ENCODE measurements around the gene PTPRD.

The PTPRD gene

GRCh38 chr9:8750639-8751051, 1862.2 kb downstream of the PTPRD start:
- in situ Hi-C loops (cut with MboI; ENCODE audit: low sequenced_read_pairs, unreplicated experiment), result no loop called here
- TF ChIP-seq, protein P1, sequence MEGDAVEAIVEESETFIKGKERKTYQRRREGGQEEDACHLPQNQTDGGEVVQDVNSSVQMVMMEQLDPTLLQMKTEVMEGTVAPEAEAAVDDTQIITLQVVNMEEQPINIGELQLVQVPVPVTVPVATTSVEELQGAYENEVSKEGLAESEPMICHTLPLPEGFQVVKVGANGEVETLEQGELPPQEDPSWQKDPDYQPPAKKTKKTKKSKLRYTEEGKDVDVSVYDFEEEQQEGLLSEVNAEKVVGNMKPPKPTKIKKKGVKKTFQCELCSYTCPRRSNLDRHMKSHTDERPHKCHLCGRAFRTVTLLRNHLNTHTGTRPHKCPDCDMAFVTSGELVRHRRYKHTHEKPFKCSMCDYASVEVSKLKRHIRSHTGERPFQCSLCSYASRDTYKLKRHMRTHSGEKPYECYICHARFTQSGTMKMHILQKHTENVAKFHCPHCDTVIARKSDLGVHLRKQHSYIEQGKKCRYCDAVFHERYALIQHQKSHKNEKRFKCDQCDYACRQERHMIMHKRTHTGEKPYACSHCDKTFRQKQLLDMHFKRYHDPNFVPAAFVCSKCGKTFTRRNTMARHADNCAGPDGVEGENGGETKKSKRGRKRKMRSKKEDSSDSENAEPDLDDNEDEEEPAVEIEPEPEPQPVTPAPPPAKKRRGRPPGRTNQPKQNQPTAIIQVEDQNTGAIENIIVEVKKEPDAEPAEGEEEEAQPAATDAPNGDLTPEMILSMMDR (IDR thresholded peaks at IDR 0.05; ENCODE audit: borderline replicate concordance, control extremely low read depth, extremely low read depth, insufficient read depth, missing control alignments), result no peak
- DNase-seq (ENCODE audit: low spot score), result no peak

DNA sequence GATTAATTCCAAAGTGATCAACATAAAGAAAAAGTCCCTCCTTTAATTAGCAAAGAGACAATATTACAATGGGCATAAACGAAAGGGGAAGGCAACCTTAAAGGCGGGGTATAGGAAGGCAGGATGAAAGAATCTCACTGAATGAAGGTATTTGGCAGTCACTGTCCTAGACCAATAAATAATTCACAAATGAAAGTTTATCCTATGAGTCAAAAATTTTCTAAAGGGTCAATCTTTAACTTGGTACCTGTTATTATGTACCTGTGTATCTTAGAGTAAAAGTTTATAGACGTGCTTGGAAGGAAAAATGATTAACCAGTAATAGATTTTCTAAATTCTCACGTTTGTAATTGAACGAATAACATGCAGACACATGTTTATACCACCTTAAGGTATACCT, 1867.5 kb downstream of the PTPRD start:
- in situ Hi-C loops (cut with MboI; ENCODE audit: low sequenced_read_pairs, unreplicated experiment), result no loop called here
- no peak for DNase-seq (ENCODE audit: low spot score)
- TF ChIP-seq, protein P1 (IDR thresholded peaks at IDR 0.05; ENCODE audit: borderline replicate concordance, control extremely low read depth, extremely low read depth, insufficient read depth, missing control alignments), result no peak

DNA sequence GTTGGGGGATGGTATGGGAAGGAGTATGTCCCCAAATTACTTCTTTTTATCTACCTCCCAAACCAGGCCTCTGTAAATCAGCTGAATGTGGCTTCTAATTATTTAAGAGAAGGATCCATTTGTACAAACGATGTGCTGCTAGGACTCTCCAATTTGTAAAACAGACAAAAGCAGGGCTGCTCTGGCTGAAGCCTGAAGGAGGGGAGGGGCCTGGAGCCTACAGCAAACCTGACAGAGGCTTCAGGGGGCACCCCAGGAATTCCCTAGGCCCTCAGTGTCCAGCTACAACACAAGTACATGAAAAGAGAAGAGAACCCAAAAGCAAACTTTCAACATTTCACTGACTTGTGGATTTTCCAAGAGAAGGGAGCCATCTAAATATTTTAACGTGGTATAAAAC, 1873.9 kb downstream of the PTPRD start:
- in situ Hi-C loops (cut with MboI; ENCODE audit: low sequenced_read_pairs, unreplicated experiment), result no loop called here
- DNase-seq (ENCODE audit: low spot score), result no peak
- TF ChIP-seq, protein P1 (IDR thresholded peaks at IDR 0.05; ENCODE audit: borderline replicate concordance, control extremely low read depth, extremely low read depth, insufficient read depth, missing control alignments), result no peak

DNA sequence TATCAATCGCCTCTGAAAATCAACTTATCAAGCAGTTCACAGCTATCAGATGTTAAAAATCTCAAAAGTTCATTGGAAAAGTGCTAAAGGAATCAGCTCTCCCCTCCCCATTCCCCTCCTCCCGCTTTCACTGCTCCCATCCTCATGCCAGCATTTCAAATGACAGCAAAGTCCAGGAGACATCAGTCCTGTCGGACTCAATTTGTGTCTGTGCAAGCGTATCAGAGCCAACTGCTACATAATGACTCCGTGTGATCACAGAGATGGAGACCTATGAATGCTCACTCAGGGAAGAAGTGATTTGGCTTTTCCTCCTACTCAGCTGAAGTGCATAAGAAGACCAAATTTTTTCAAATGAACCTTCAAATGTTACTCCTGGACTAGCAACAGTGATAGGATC, 1876.0 kb downstream of the PTPRD start:
- DNase-seq (ENCODE audit: low spot score), result no peak
- in situ Hi-C loops (cut with MboI; ENCODE audit: low sequenced_read_pairs, unreplicated experiment), result no loop called here
- TF ChIP-seq, protein P1 (IDR thresholded peaks at IDR 0.05; ENCODE audit: borderline replicate concordance, control extremely low read depth, extremely low read depth, insufficient read depth, missing control alignments), result no peak

- TF ChIP-seq, protein P1 (IDR thresholded peaks at IDR 0.05; ENCODE audit: borderline replicate concordance, control extremely low read depth, extremely low read depth, insufficient read depth, missing control alignments), result no peak
- in situ Hi-C loops (cut with MboI; ENCODE audit: low sequenced_read_pairs, unreplicated experiment), result no loop called here
- no peak for DNase-seq (ENCODE audit: low spot score)
These were observed 1878.0 kb downstream of the PTPRD start for GRCh38 chr9:8734760-8735159.

DNA sequence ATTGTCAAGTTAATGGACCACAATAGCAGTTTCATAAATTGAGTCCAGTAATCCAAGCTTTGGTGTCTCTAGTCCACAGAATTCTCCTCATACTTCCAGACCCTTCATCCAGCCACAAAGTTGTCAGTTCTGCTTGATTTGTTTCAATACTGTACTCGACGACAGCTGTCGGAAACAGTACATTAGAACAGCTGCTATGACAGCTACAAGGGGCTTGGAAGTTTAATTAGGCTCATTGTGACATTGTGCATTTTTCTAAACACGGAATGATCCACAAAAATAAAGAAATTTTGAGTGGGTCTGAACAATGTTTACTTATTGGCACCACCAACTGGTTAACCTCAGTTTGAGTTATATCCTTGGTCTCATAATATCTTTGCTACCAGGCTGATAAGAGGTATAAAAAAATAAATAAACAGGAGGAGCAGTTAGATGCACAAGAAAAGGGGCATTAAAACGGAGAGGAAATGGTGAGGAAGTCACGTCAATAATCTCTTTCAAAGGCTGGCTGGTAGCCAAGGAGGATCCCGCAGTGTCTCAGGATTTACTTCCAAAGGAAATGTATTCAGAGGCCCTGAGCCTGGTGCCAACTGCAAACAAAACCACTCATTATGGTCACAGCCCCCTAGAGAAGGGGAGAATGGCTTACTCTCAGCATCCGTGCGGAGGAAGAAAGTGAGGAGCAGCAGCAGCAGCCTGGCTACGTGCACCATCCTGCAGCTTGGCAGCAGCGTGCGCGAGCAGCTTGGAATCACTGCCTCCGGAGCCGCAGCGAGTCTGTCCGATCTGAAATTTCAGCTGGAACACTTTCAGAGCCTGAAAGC, 1879.5 kb downstream of the PTPRD start:
- in situ Hi-C loops (cut with MboI; ENCODE audit: low sequenced_read_pairs, unreplicated experiment), result no loop called here
- no peak for DNase-seq (ENCODE audit: low spot score)
- TF ChIP-seq, protein P1 (IDR thresholded peaks at IDR 0.05; ENCODE audit: borderline replicate concordance, control extremely low read depth, extremely low read depth, insufficient read depth, missing control alignments), result no peak

Measured in GM13976 (cell line).